ENCODE data around the gene RAB13.
A peak's percentile ranks its signal among the peaks of the same experiment; 100 is the strongest.

RAB13 gene

DNA sequence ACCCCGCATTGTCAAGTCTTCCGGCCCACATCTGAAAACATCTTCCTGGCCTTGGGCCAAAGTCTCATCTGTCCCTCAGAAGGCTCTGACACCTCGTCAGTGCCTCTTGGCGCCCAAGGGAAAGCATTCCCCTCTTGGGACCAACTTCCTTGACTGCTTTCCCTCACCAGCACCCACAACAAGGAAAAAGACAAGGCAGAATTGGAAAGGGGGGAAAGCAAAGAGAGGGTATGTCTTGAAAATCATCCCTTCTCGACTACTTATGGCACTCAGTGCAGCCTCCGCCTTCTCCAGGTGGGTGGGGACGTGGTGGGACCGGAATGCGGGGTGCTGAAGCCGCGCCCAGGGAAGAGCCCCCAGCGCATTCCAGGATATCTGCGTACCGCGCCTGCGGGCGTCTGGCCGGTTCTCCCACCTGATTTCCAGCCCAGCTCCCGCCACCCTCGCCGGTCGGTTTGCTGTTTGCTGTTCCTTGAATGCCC is 22.2 kb downstream of the RAB13 start:
- no peaks in the 10 kb centered on the region for H3K9me2 ChIP-seq (replicated peaks; ENCODE audit: insufficient read depth, low read length)
- H3K9me3 ChIP-seq (replicated peaks; ENCODE audit: insufficient read depth, low read length): no peaks in the 10 kb centered on the region
- peak overlapping the region; percentile 77 for H2AFZ ChIP-seq (ENCODE audit: low read length)
- peak overlapping the region; percentile 20; the same call in 1 of the 2 replicates for H3K27ac ChIP-seq (ENCODE audit: low read length)
- peaks cover 29% of the 10 kb centered on the region for H3K4me1 ChIP-seq (ENCODE audit: low read length)
- DNase-seq: peak; percentile 34
- peak overlapping the region; percentile 74 for H3K4me3 ChIP-seq (ENCODE audit: low read length)
- H4K20me1 ChIP-seq (ENCODE audit: insufficient read depth, low read length): no peaks in the 10 kb centered on the region
- peak overlapping the region; percentile 66 for H3K9ac ChIP-seq (ENCODE audit: low read length)
- peak overlapping the region; percentile 92 for H3K4me2 ChIP-seq (ENCODE audit: low read depth, low read length)
- peaks cover 26% of the 10 kb centered on the region for H3F3A ChIP-seq (ENCODE audit: insufficient read depth, low read length)
- TF ChIP-seq, protein P1, sequence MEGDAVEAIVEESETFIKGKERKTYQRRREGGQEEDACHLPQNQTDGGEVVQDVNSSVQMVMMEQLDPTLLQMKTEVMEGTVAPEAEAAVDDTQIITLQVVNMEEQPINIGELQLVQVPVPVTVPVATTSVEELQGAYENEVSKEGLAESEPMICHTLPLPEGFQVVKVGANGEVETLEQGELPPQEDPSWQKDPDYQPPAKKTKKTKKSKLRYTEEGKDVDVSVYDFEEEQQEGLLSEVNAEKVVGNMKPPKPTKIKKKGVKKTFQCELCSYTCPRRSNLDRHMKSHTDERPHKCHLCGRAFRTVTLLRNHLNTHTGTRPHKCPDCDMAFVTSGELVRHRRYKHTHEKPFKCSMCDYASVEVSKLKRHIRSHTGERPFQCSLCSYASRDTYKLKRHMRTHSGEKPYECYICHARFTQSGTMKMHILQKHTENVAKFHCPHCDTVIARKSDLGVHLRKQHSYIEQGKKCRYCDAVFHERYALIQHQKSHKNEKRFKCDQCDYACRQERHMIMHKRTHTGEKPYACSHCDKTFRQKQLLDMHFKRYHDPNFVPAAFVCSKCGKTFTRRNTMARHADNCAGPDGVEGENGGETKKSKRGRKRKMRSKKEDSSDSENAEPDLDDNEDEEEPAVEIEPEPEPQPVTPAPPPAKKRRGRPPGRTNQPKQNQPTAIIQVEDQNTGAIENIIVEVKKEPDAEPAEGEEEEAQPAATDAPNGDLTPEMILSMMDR (IDR thresholded peaks at IDR 0.05; ENCODE audit: low read length): no peak
- no peak for TF ChIP-seq EZH2phosphoT487 (IDR thresholded peaks at IDR 0.05; ENCODE audit: low read length)
- no peak for TF ChIP-seq EZH2 (optimal IDR thresholded peaks at IDR 0.05; ENCODE audit: low read depth, low read length)
- H3K27me3 ChIP-seq (replicated peaks; ENCODE audit: insufficient read depth, low read length): no peaks in the 10 kb centered on the region
- H3K36me3 ChIP-seq (replicated peaks; ENCODE audit: insufficient read depth, low read length): no peaks in the 10 kb centered on the region
- peaks cover 41% of the 10 kb centered on the region for H3K79me2 ChIP-seq (ENCODE audit: low read length)

DNA sequence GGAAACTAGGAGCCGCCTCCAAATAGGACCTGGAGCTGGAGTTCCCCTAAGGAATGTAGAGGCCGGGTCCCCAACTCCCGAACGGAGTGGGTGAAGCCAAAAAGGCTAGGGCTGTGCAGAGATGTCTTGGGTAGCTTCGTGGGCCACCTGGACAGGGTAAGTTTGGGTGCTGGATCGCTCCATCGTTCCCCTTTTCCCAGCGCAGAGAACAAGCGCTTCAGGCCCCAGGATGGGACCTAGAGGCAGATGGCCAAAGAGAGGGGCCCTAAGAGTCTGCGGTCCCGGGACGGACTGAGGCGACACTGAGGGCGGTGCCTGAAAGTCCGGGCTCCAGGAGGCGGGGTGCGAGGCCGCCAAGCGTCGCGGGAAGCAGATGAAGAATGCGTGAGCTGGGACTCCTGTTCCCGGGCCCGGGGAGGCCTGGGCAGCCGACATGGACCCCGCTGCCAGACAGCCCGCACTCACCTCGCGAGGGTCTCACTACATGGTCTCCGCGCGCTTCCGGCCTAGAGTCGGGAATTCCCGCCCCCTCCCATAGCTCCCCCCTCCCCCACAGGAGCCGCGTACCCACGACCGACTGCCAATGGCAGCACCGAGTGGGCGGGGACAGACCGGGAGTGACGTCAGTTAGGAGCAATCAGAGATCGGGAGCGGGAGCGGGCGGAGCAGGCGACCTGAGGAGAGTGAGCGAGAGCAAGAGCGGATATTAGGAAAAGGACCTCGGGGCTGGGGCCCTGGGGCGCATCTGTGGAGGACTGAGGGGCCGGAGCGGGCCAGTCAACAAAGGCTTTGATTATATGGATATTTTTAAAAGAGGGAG is 22.9 kb downstream of the RAB13 start, which contains the start of gene SLC39A1:
SLC39A1 (minus strand) TSS at position 508 of the 820 bp plus-strand sequence. CDS start 822 bp downstream, outside the sequence.
- DNase-seq: peak; percentile 99
- Histone ChIP-seq H3K4me2 (ENCODE audit: low read depth, low read length) (peak within 1 kb of the TSS; percentile 92), H3K79me2 (ENCODE audit: low read length) (peaks cover 39% of the 10 kb centered on the region), H3F3A (ENCODE audit: insufficient read depth, low read length) (peaks cover 26% of the 10 kb centered on the region), H3K9me3 (replicated peaks; ENCODE audit: insufficient read depth, low read length) (no peaks in the 10 kb centered on the region), H2AFZ (ENCODE audit: low read length) (peak within 1 kb of the TSS; percentile 77), H3K4me3 (ENCODE audit: low read length) (peak within 1 kb of the TSS; percentile 74), H3K9me2 (replicated peaks; ENCODE audit: insufficient read depth, low read length) (no peaks in the 10 kb centered on the region), H4K20me1 (ENCODE audit: insufficient read depth, low read length) (no peaks in the 10 kb centered on the region), H3K27ac (ENCODE audit: low read length) (peak within 1 kb of the TSS; percentile 20; the same call in 1 of the 2 replicates), H3K9ac (ENCODE audit: low read length) (peak within 1 kb of the TSS; percentile 66), H3K27me3 (replicated peaks; ENCODE audit: insufficient read depth, low read length) (no peaks in the 10 kb centered on the region), H3K36me3 (replicated peaks; ENCODE audit: insufficient read depth, low read length) (no peaks in the 10 kb centered on the region), H3K4me1 (ENCODE audit: low read length) (peaks cover 26% of the 10 kb centered on the region)
- TF ChIP-seq EZH2 (optimal IDR thresholded peaks at IDR 0.05; ENCODE audit: low read depth, low read length) (no peak), EZH2phosphoT487 (IDR thresholded peaks at IDR 0.05; ENCODE audit: low read length) (no peak)
- TF ChIP-seq, protein P1 (IDR thresholded peaks at IDR 0.05; ENCODE audit: low read length): no peak

DNA sequence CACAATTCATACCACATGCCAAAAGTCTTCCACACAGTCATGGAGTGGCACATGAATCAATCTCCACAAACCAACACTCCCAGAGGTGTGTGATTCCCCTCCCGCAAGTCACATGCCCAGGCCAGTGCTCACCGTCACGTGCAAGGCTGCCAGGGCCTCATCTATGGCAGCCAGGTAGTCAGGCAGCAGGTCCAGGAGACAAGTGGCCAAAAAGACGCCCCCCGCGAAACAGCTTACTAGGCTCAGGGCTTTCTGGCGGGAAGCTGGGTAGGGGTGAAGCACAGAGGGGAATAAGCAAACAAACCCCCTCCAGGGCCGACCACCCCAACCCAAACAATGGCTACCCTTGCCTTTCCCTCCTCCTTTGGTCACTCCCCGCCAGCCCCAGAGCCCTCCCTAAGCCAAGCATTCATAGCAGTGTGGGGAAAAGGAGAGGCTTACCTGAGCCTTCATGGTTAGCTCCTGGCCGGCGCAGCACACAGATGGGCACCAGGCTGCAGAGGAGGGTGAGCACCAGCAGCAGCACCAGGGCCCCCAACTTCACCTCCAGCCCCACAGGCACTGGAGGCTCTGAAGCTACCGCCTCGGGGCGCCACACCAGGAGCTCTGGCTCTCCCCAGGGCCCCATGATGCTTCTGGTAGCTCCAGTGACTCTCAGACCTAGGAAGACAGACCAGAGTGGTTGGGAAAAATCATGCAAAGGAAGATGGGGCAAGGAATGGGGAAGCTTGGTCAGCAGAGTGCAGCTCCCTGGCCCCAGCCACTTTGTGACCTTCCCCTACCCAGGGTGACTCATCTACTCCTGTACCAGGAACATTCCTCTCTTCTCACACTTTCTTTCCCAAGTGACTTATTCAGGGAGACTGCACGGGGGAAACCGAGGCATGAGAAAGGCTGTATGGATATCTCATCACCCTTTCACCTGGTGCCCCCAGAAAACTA is 23.8 kb downstream of the RAB13 start:
- TF ChIP-seq EZH2 (optimal IDR thresholded peaks at IDR 0.05; ENCODE audit: low read depth, low read length) (no peak), EZH2phosphoT487 (IDR thresholded peaks at IDR 0.05; ENCODE audit: low read length) (no peak)
- TF ChIP-seq, protein P1 (IDR thresholded peaks at IDR 0.05; ENCODE audit: low read length): no peak
- Histone ChIP-seq H3K4me2 (ENCODE audit: low read depth, low read length) (peak overlapping the region; percentile 92), H3F3A (ENCODE audit: insufficient read depth, low read length) (peaks cover 25% of the 10 kb centered on the region), H3K4me1 (ENCODE audit: low read length) (peaks cover 26% of the 10 kb centered on the region), H3K9ac (ENCODE audit: low read length) (peak overlapping the region; percentile 66), H3K79me2 (ENCODE audit: low read length) (peaks cover 43% of the 10 kb centered on the region), H3K9me2 (replicated peaks; ENCODE audit: insufficient read depth, low read length) (no peaks in the 10 kb centered on the region), H3K9me3 (replicated peaks; ENCODE audit: insufficient read depth, low read length) (no peaks in the 10 kb centered on the region), H4K20me1 (ENCODE audit: insufficient read depth, low read length) (no peaks in the 10 kb centered on the region), H3K27me3 (replicated peaks; ENCODE audit: insufficient read depth, low read length) (no peaks in the 10 kb centered on the region), H2AFZ (ENCODE audit: low read length) (peak overlapping the region; percentile 77), H3K4me3 (ENCODE audit: low read length) (peak overlapping the region; percentile 74), H3K27ac (ENCODE audit: low read length) (no peak overlapping the region), H3K36me3 (replicated peaks; ENCODE audit: insufficient read depth, low read length) (no peaks in the 10 kb centered on the region)
- no peak for DNase-seq
